ELR (cell line): ENCODE results near the gene GIMAP5.

Source experiments
- DNase-seq: peaks from one replicate; pipeline ENCODE4 v3.0.0-alpha.2; 2015; ENCODE audit warnings: low read depth

Gene GIMAP5

GRCh38 chr7:150737265-150738055 lies at the start of gene GIMAP5:
Gene GIMAP5, plus strand, starts transcription at chr7:150737418. Its CDS starts 3,467 bp downstream, at chr7:150740885.
- no peak for DNase-seq

- no peak for DNase-seq
Measured at GRCh38 chr7:150688630-150689029, 48.6 kb upstream of the GIMAP5 start.

GRCh38 chr7:150695654-150696053 lies 41.6 kb upstream of the GIMAP5 start:
- DNase-seq = no peak

- no peak for DNase-seq
Measured at GRCh38 chr7:150703209-150703608, 34.0 kb upstream of the GIMAP5 start.

- no peak for DNase-seq
Measured at GRCh38 chr7:150715293-150715692, 21.9 kb upstream of the GIMAP5 start.

GRCh38 chr7:150715738-150716137 lies 21.5 kb upstream of the GIMAP5 start:
- no peak for DNase-seq

- no peak for DNase-seq
Measured at GRCh38 chr7:150716368-150716767, 20.9 kb upstream of the GIMAP5 start, which contains the start of gene GIMAP1. Gene GIMAP1, plus strand, starts transcription at chr7:150716613. Its CDS starts 2,435 bp downstream, at chr7:150719048.

- DNase-seq = no peak
Measured at GRCh38 chr7:150716939-150717338, 20.3 kb upstream of the GIMAP5 start.

GRCh38 chr7:150717814-150718420 lies 19.3 kb upstream of the GIMAP5 start:
- no peak for DNase-seq

- DNase-seq = no peak
Measured at GRCh38 chr7:150719436-150719835, 17.8 kb upstream of the GIMAP5 start.

- no peak for DNase-seq
Measured at GRCh38 chr7:150719960-150720891, 17.0 kb upstream of the GIMAP5 start.

- no peak for DNase-seq
Measured at GRCh38 chr7:150721970-150722373, 15.2 kb upstream of the GIMAP5 start.

GRCh38 chr7:150722431-150722931 lies 14.7 kb upstream of the GIMAP5 start:
- no peak for DNase-seq

- no peak for DNase-seq
Measured at GRCh38 chr7:150723467-150723866, 13.8 kb upstream of the GIMAP5 start.

- DNase-seq = no peak
Measured at GRCh38 chr7:150727381-150727780, 9.8 kb upstream of the GIMAP5 start.

- DNase-seq = no peak
Measured at GRCh38 chr7:150728011-150728410, 9.2 kb upstream of the GIMAP5 start.

- no peak for DNase-seq
Measured at GRCh38 chr7:150728609-150729008, 8.6 kb upstream of the GIMAP5 start.

GRCh38 chr7:150731916-150732315 lies 5.3 kb upstream of the GIMAP5 start:
- no peak for DNase-seq

GRCh38 chr7:150732786-150733481 lies 4.3 kb upstream of the GIMAP5 start:
- DNase-seq = no peak

- no peak for DNase-seq
Measured at GRCh38 chr7:150733482-150734095, 3.6 kb upstream of the GIMAP5 start.

GRCh38 chr7:150734254-150734653 lies 3.0 kb upstream of the GIMAP5 start:
- no peak for DNase-seq
